SKM-1 (cell line): ENCODE data around the gene SLX4IP.

Source experiments
- DNase-seq: peaks from one replicate; lab custom pipeline; 2025; ENCODE audit not compliant: unreplicated experiment; lab: John Stamatoyannopoulos, UW

The SLX4IP gene

DNA sequence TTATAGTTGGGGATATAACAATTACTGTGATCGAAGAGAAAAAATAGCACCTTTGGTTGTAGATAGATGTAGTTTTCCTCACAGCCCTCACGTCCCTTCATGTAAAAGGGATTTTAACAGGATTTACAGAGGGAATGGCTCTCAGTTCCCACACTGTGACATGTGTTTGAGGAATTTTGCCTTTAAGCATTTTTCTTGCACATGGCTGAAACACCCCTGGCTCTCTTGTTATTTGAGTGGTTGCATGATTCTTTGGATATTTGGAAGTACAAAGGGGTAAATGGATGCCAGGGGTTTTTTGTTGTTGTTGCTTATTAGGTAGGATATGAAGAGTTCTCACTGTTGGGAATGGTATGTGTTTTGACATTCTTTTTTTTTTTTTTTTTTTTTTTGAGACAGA lies 190.5 kb downstream of the SLX4IP start:
- DNase-seq, result no peak

GRCh38 chr20:10626896-10627295 lies 191.8 kb downstream of the SLX4IP start:
- no peak for DNase-seq

- DNase-seq, result no peak
Measured at GRCh38 chr20:10629946-10630650, 195.0 kb downstream of the SLX4IP start.

DNA sequence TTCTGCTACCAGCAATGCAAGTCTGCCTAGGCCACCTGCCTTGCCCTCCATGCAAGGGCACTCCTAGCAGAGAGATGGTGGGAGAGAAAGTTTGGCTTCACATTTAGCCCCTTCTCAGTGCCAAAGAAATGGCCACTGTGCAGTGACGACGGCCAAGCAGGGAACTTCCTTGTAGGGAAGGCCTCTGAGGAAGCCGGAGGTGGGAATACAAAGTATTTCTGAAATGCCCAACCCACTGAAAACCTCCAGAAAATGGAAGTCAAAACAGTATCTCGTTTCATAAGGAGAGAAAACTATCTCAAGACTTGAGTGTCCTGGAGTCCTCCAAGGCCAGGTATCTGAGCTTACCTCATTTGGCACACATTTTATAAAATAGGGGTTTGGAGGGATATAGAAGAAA lies 196.0 kb downstream of the SLX4IP start:
- DNase-seq, result no peak

GRCh38 chr20:10632721-10633509 lies 197.8 kb downstream of the SLX4IP start:
- DNase-seq, result no peak

DNA sequence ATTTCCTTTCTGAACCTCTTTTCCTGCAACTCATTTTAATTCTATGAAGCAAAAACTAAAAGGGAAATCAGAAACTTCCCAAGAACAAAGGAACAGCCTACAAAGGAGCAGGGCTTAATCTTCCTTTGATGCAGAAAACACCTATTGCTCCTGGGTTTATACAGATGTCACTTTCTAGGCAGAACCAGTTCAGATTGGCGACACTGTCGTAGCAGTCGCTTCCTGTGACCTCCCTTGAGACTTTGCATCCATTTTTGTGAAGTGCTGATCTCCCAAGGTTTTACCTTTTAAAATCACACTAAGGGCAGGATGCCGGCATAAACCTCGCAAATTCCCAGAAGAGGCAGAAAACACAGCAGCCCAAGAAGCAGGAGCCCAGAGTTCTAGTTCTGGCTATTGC lies 198.6 kb downstream of the SLX4IP start:
- no peak for DNase-seq

DNA sequence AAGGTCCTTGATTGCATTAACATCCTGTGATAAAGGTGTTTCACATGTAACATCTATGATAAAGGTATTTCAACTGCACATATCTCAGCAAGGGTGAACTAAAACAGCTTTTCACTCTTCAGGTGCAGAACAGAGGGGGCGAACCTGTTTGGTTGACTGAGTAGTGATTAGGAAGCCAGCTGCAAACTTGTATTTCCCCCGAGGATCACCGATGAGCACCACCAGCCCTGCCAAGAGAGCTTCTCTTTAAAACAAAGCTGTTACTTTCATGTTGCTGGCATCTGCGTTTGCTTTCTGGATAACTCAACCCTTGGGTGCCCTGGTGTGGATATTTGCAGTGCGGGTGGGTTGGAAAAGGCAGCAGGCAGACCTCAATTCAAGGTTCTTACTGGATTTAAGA lies 199.1 kb downstream of the SLX4IP start:
- DNase-seq, result no peak

GRCh38 chr20:10634683-10635411 lies 199.7 kb downstream of the SLX4IP start:
- no peak for DNase-seq

GRCh38 chr20:10635476-10636208 lies 200.5 kb downstream of the SLX4IP start:
- no peak for DNase-seq

- DNase-seq, result no peak
Measured at GRCh38 chr20:10636326-10636818, 201.3 kb downstream of the SLX4IP start.

DNA sequence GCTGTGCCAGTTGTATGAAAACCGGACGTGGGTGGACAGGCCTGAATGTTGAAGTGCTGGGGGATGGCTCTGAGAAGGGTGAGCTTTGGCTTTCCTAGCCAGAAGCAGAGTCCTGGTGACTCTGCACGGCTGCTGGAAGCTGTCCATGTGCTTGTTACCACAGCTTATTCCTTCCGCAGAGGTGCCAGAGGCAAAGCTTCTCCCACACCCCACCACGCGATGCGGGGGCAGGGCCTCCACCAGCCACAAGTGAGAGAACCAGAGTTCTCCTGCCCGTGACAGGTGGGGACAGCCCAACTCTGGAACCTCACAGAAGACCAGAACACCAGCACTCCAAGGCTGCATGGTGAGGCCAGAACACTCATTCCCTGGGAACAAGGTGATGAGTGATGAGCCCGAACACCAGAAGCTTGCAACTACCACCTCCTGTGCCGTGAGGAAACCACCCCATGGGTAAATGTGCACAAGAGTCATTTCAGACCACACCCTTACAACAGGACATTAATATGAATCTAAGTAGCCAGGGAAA lies 202.0 kb downstream of the SLX4IP start:
- no peak for DNase-seq

DNA sequence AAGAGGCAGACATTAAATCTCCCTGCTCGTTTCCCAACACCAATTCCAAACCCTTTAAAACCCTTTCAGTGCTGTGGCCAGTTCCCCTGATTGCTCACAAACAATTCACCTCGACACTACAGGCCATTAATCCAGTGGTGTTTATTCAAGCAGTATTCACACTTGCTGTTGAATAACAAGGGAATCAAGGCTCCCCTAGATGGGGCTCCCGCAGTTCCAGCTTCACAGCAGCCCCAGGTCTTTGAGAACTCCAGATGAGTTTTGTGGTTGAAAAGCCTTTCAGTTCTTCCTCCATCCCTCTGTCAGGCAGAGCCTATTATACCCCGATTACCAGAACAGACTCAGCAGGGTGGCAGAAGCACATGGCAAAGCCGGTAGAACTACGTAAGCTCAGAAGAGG lies 202.5 kb downstream of the SLX4IP start:
- DNase-seq, result no peak

DNA sequence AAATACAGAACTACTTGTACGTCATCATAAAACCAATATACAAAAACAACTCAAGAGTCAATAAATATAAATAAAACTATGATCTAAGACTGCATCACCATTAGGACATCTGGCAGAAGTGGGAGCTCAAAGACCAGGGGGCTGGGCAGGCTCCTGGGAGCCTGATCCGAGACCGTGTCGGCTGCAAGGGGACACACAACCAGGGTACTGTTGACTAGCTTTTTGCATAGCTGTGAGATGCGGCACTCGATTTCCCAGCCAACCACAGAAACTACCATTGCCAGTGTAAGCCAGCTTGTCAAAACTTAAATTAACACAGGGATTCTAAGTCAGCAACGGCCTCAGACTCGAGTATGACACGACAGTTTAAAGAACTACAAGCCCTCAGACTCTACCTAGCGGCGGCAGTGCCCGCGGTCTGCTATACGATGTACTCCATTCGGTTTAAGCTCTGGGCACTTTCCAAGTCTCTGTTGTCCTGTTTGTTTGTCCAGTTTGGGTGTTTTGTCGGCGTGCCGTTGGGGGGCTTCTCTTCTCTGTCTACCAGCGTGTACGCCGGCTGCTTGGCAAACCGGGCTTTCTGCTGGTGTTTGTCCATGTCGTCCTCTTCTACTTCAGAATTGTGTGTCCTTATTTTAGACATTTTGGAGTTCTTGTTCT lies 204.1 kb downstream of the SLX4IP start:
- no peak for DNase-seq

DNA sequence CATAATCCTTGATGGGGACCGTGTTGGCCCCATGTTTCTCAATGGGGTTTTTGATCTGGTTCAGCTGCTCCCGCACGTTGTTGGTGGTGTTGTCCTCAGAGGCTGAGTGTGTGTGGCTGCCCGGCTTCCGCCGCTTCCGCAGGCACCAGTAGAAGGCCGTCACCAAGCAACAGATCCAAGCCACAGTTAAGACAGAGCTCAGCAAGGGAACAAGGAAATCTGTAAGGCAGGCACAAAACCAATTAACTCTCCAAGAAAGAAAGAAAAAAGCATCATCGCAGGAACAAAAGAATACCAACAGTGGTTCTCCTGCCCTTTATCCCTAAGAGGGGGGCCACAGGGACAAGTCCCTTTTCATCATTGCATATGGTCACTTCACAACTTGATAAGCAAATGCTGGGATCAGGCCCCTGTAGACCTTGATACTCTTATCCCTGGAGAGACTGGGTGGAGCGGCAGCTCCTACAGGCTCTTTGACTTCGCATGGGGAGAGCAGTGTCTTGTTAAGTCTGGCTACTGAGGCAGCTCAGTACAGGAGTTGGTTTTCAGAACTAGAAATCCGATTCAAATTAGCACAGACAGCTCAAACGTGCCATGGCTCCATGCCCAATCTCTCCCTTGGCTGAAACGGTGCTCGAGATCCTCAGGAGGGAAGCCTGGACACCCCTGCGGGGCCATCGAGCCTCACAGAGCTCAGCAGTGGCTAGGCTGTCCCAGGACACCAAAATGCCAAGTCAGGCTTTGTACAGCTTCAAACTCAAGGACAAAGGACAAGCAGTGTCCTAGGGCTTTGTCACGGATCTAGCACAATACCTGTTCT lies 204.8 kb downstream of the SLX4IP start:
- DNase-seq, result no peak

DNA sequence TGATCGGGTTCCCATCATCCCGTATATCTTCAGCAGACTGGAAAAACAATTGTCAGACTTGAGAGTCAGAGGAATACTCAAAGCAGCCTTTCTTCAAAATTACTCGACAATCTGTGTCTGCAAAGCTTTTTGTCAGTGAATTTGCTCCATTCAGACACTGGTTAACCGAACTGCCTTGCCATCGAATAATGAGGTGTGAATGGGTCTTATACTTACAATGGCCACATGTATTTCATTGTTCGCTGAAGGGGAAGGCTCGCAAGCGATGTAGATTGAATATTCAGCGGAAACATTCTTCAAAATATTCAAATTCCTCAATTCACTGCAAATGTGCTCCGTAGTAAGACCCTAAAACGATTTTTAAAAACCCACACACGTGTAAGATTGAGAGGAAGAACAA lies 205.8 kb downstream of the SLX4IP start:
- no peak for DNase-seq

GRCh38 chr20:10641467-10641866 lies 206.4 kb downstream of the SLX4IP start:
- no peak for DNase-seq

DNA sequence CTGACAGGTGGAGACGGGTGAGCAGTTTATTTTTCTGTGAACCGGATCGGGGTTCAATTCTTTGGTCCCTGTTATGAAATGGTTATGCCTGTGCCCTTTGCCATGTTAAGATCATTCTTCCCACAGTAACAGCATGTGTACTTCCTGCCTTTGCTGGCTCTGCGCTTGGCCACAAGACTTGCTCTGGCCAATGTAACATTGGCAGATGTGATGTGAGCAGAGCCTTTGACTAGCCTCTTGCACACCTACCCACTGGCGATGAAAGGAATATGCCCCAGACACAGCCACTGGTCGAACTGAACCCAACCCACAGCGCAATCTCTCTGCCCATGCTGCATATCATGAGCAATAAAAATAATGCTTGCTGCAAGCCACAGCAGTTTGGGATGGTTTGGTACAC lies 206.8 kb downstream of the SLX4IP start:
- no peak for DNase-seq

DNA sequence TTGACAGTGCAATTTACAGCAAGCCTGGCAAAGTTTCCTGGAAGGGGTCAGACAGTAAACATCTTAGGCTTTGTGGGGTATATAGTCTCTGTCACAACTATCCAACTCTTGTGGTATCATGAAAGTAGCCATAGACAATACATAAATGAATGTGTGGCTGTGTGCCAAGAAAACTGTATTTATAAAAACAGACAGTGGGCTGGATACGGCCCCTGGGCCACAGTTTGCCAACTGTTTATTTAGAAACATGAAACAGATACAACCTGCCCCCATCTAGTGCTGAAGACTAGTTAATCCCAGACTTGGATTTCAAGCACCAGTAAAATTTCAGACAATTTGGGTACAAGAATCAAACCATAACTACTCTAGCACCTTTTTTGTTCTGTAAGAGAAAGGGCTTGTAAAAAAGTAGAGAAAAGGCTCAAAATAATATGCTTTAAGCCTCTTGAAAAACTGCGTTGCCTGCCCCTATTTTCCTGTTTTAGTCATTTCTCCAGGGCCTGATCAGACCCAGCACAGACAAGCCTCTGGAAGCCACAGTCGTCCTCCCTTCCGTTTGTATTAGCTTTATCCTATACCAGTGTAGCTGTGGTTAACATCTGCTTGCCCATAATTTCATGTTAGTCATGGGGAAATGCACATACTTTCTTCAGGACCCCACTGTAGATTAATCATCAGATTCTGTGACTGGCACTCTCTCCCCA lies 207.9 kb downstream of the SLX4IP start:
- DNase-seq, result no peak

- DNase-seq, result no peak
Measured at GRCh38 chr20:10643560-10643873, 208.4 kb downstream of the SLX4IP start.
